Measurements from ENCODE around the gene CAPN5.

Gene CAPN5

GRCh38 chr11:77069336-77069968, 2.7 kb downstream of the CAPN5 start:
- DNase-seq (ENCODE audit: low spot score) = peak; percentile 66
- TF ChIP-seq, protein P1, sequence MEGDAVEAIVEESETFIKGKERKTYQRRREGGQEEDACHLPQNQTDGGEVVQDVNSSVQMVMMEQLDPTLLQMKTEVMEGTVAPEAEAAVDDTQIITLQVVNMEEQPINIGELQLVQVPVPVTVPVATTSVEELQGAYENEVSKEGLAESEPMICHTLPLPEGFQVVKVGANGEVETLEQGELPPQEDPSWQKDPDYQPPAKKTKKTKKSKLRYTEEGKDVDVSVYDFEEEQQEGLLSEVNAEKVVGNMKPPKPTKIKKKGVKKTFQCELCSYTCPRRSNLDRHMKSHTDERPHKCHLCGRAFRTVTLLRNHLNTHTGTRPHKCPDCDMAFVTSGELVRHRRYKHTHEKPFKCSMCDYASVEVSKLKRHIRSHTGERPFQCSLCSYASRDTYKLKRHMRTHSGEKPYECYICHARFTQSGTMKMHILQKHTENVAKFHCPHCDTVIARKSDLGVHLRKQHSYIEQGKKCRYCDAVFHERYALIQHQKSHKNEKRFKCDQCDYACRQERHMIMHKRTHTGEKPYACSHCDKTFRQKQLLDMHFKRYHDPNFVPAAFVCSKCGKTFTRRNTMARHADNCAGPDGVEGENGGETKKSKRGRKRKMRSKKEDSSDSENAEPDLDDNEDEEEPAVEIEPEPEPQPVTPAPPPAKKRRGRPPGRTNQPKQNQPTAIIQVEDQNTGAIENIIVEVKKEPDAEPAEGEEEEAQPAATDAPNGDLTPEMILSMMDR (IDR thresholded peaks at IDR 0.05) = no peak
- H3K4me3 ChIP-seq = peak overlapping the region; percentile 16
- peak overlapping the region in 1 of 2 donors; percentile 94 for H3K27ac ChIP-seq

DNA sequence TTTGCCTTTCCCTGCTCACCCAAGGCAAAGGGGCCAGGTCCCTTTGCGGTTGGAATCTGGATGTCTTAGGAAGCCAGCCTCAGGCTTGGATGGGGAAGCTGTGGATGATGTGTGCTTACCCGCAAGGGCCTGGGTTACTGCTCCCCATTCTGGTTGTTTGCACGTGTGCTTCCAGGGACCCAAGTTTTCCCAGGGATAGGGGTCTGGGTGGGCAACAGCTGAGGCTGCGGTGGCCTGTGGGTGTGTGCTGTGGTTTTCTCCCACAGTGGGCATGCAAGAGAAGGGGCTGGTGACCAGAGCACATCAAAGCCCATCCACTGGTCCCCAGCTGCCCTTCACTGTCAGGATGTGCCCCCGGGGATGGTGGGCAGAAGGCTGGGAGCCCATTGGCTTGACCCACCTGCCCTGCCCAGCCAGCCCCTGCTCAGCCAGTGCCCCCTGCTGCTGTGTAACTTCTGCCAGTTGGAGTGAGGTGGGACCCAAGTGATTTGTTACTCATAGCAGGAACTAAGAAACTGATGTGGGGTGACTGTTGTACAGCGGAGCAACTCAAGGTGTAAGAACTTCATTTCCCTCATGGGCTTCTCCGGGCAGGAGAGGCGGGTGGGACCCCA, 3.3 kb downstream of the CAPN5 start:
- TF ChIP-seq, protein P1 (IDR thresholded peaks at IDR 0.05) = no peak
- no peak for DNase-seq (ENCODE audit: low spot score)
- Histone ChIP-seq H3K4me3 (no peak overlapping the region), H3K27ac (peak overlapping the region in 1 of 2 donors; percentile 94)

DNA sequence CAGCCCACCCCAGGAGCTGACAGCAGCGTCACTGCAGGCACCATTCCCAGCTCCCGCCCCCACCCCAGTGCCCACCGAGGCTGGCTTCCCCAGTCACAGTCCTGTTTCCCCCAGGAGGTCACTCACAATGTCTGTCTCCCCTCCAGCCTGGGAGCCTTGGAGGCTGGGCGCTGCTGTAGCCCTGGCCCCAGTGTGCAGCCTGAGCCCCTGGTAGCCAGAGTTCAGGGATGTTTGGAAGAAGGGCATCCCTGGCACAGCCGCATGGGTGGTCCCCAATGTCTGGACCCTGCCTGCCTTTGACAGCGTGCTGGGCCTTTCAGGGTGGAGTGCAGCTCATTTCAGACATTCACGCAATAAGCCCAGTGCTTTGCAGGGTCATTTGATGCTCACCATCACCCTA, 4.3 kb downstream of the CAPN5 start:
- TF ChIP-seq, protein P1 (IDR thresholded peaks at IDR 0.05) = no peak
- Histone ChIP-seq H3K27ac (peak overlapping the region in 1 of 2 donors; percentile 94), H3K4me3 (no peak overlapping the region)
- no peak for DNase-seq (ENCODE audit: low spot score)

GRCh38 chr11:77071671-77072605, 5.2 kb downstream of the CAPN5 start:
- H3K27ac ChIP-seq = peak overlapping the region; percentile 91 to 94
- TF ChIP-seq, protein P1 (IDR thresholded peaks at IDR 0.05) = no peak
- no peak overlapping the region for H3K4me3 ChIP-seq
- peak; percentile 72 for DNase-seq (ENCODE audit: low spot score)

DNA sequence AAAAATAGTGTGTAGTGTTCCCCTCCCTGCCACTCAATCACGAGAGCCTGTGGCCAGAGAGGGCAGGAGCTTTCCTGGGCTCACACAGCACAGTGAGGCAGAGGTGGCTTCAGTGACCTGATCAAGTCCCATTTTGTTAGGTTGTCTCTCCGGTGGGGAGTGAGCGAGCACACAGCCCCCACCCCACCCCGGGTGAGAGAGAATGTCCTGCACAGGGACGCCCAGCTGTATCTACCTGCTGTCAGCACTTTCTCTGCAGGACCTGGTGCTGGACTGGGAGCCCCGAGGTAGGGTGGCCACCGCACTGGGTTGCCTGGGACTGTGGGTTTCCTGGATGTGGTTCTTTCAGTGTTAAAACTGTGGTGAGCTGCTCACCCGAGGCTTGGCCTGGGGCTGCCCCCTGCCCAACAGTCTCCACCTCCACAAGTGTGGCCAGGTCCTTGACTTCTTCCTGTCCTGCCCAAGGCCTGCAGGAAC, 6.1 kb downstream of the CAPN5 start:
- TF ChIP-seq, protein P1 (IDR thresholded peaks at IDR 0.05) = no peak
- peak overlapping the region; percentile 91 to 94 for H3K27ac ChIP-seq
- DNase-seq (ENCODE audit: low spot score) = no peak
- H3K4me3 ChIP-seq = peak overlapping the region; percentile 39

- Histone ChIP-seq H3K4me3 (peak overlapping the region; percentile 39), H3K27ac (peak overlapping the region; percentile 91 to 94)
- peak; percentile 96 for DNase-seq (ENCODE audit: low spot score)
Measured at GRCh38 chr11:77073328-77074001, 6.7 kb downstream of the CAPN5 start.

More at GRCh38 chr11:77073328-77074001, 6.7 kb downstream of the CAPN5 start:
- TF ChIP-seq, protein P1 (IDR thresholded peaks at IDR 0.05) = no peak
